SH-SY5Y (cell line): ENCODE data around the gene KIZ.

Source experiments
- GATA2 ChIP-seq: IDR thresholded peaks from 2 replicates; pipeline ENCODE4 v1.6.1; 2011; ENCODE audit warnings: mild to moderate bottlenecking, low read depth, low read length
- GATA3 ChIP-seq: IDR thresholded peaks from 2 replicates; pipeline ENCODE4 v1.6.1; 2011; ENCODE audit warnings: low read depth, mild to moderate bottlenecking, low read length, moderate library complexity

GRCh38 chr20:21191839-21192238 lies 66.0 kb downstream of the KIZ start:
- no peak for TF ChIP-seq GATA2
- TF ChIP-seq GATA3: no peak
